GM10266 (cell line): ENCODE measurements around the gene BPHL.

Source experiments
- DNase-seq: peaks from one replicate; pipeline ENCODE4 v3.0.0; 2012; ENCODE audit errors: extremely low spot score
- CTCF ChIP-seq: IDR thresholded peaks from 2 replicates; pipeline ENCODE4 v1.5.1; 2012; ENCODE audit warnings: mild to moderate bottlenecking, low read depth; ENCODE audit not compliant: control insufficient read depth, insufficient read depth; ENCODE audit errors: missing control alignments

The BPHL gene

GRCh38 chr6:3079682-3080081 lies 38.8 kb upstream of the BPHL start:
- DNase-seq, result no peak
- TF ChIP-seq CTCF, result no peak

- no peak for TF ChIP-seq CTCF
- no peak for DNase-seq
These were observed 36.6 kb upstream of the BPHL start for GRCh38 chr6:3081960-3082359.

GRCh38 chr6:3085074-3085473 lies 33.4 kb upstream of the BPHL start:
- TF ChIP-seq CTCF, result no peak
- no peak for DNase-seq

- no peak for TF ChIP-seq CTCF
- no peak for DNase-seq
These were observed 32.1 kb upstream of the BPHL start for GRCh38 chr6:3086282-3086946.

- TF ChIP-seq CTCF, result no peak
- DNase-seq, result no peak
These were observed 30.1 kb upstream of the BPHL start for GRCh38 chr6:3088446-3088845.

GRCh38 chr6:3088968-3089367 lies 29.5 kb upstream of the BPHL start:
- DNase-seq, result no peak

More at GRCh38 chr6:3088968-3089367, 29.5 kb upstream of the BPHL start:
- TF ChIP-seq CTCF, result no peak
